GM23338 (cell line): ENCODE measurements around the gene CFAP100.

Source experiments
- EZH2 ChIP-seq: fragments of 200-600 bp; sonication (generic); IDR thresholded peaks from one replicate; pipeline ENCODE4 v1.8.0; 2017; ENCODE audit warnings: antibody characterized with exemption, mild to moderate bottlenecking, low read depth; ENCODE audit not compliant: unreplicated experiment
- EZH2phosphoT487 ChIP-seq: fragments of 200-600 bp; sonication (generic); IDR thresholded peaks from one replicate; pipeline ENCODE4 v1.8.1; 2018; ENCODE audit warnings: antibody characterized with exemption; ENCODE audit not compliant: unreplicated experiment
- POLR2AphosphoS5 ChIP-seq: IDR thresholded peaks from 2 replicates; pipeline ENCODE4 v1.6.1; 2016; ENCODE audit warnings: antibody characterized with exemption, low read depth
- TF ChIP-seq, protein P1 (sequence below), 2 experiments: fragments of 200-600 bp in 1 of 2; sonication (generic) in 1 of 2; conservative IDR thresholded peaks; 2 replicates each; pipeline versions ENCODE4 v1.5.1 to v1.6.1; 2016 to 2017; ENCODE audit warnings: antibody characterized with exemption in 2 of 2, low read depth in 2 of 2, mild to moderate bottlenecking in 2 of 2, moderate library complexity in 1 of 2

DNA sequence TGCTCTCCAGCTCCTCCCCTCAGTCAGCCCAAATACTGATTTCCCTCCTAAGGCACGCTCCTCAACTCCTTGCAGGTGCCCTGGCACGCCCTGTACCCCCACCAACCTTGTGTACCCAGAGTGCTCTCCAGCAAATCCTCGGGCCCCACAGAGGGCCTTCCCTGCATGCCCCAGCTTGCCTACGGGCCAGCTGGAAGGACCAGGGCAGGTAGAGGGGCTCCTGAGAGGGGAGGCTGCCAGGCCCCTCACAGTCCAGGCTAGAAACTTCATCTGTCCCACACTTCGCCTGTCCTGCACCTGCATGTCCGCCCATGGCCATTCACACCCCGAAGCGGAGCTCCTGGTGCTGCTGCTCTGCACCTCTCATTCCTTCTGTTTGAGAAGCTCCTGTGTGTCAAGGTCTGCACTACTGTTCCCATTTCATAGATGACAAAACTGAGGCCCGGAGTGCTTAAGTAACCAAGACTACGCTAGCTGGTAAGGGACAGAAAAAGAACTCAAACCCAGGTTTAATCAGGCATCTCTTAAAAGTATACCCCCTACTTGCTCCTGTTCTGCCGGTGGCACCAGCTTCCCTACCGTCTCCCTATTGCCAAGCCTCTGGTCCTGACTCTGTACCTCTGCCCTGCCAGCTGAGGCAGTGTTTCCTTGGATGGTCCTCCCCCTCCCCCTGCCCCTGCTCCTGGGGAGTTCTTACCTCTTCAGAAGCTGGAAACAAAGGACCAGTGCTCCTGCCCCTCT lies 45.4 kb downstream of the CFAP100 start:
- TF ChIP-seq, protein P1, sequence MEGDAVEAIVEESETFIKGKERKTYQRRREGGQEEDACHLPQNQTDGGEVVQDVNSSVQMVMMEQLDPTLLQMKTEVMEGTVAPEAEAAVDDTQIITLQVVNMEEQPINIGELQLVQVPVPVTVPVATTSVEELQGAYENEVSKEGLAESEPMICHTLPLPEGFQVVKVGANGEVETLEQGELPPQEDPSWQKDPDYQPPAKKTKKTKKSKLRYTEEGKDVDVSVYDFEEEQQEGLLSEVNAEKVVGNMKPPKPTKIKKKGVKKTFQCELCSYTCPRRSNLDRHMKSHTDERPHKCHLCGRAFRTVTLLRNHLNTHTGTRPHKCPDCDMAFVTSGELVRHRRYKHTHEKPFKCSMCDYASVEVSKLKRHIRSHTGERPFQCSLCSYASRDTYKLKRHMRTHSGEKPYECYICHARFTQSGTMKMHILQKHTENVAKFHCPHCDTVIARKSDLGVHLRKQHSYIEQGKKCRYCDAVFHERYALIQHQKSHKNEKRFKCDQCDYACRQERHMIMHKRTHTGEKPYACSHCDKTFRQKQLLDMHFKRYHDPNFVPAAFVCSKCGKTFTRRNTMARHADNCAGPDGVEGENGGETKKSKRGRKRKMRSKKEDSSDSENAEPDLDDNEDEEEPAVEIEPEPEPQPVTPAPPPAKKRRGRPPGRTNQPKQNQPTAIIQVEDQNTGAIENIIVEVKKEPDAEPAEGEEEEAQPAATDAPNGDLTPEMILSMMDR (conservative IDR thresholded peaks at IDR 0.05; ENCODE audit: low read depth in 2 of 2): no peak
- TF ChIP-seq EZH2 (no peak), POLR2AphosphoS5 (no peak), EZH2phosphoT487 (no peak)
